ENCODE measurements around the gene NOD1. TPM values are rescaled to one million over a fixed set of nuclear protein-coding genes. Genes with fewer than 3 reads are reported as not detected.

The NOD1 gene
- total RNA-seq: 3.3 and 6.6 TPM in 2 replicates

GRCh38 chr7:30478349-30479201, at the start of gene NOD1:
Gene NOD1 (minus strand): TSS chr7:30478784. CDS start chr7:30456921, 21,863 bp downstream.

DNA sequence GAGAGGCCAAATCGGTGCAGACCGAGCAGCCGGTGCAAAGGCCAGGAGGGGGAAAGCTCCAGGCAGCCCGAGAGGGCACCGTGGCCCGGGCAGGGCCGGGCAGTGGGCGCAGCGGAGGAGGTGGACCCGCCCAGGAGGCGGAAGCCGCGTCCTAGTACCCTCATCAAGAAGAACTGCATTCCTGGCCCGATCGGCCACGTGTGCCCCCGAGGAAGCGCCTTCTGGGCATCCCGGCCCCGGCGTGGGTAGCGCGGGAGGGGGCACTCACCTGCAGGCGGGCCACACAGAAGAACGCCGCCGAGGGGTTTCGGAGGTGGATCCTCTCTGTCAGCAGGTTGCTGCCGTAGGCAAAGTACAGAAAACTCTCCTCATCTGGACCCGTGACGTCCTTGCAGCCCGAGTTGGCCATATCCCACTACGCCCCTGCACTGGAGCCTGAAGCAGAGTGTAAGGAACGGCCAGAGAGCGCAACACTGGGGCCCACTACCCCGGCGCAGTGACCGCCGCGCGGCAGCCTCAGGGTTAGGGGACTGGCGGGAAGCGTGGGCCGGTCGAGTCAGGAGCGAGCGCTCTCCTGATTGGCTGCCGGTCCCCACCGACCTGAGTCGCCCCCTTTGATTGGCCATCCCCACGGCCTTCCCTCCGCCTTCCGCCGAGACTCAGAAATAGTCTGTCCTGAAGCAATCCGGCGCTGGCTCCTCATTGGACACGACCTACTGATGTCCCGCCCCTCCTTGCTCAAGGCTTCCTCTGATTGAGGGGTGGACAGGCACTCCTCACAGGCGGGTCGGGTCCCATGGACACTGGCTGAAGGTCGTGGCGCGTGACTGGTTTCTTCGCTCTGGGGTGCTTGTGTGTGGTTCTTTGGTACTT, 26.0 kb upstream of the NOD1 start, which contains the start of gene GGCT:
Gene GGCT (minus strand): TSS at position 529 of the 873 bp plus-strand sequence. CDS start 120 bp downstream, at position 409.

Other genes with a start within 250 kb of the NOD1 start
- 2.5 and 3.6 TPM in 2 replicates for gene ZNRF2, start 194.2 kb downstream of the NOD1 start, total RNA-seq
- 19.0 and 20.2 TPM in 2 replicates for gene GGCT, start 26.0 kb upstream of the NOD1 start, total RNA-seq
- gene GARS1, start 116.1 kb upstream of the NOD1 start, total RNA-seq: 287 and 424 TPM in 2 replicates
- not detected in 2 replicates for gene CRHR2, start 203.7 kb upstream of the NOD1 start, total RNA-seq

All from smooth muscle cell of the umbilical artery (primary cell).